K562 (cell line): ENCODE measurements around the gene DLK2. TPM values are rescaled to one million over a fixed set of nuclear protein-coding genes. Genes with fewer than 3 reads are reported as not detected.

Experiments
- ATAC-seq: fragments of 200-7000 bp; cut with Tn5 transposase; 3 replicates; pipeline ENCODE4 v1.9.1; 2020; ENCODE audit warnings: moderate library complexity
- BruUV-seq: library from RNA; stranded (reverse); fragments of 400-500 nt; replicated peaks from 2 replicates; lab custom pipeline; 2021; lab: Mats Ljungman, UMichigan
- CTCF ChIA-PET: fragments of 300-600 bp; formaldehyde crosslinking; extraction: SDS; loops from one replicate; lab custom pipeline; 2021; ENCODE audit warnings: low intra/inter-chr PET ratio; lab: Yijun Ruan, JAX
- POLR2A ChIA-PET: fragments of 300-600, 350-650 bp; sonication (Branson Sonifier 250); formaldehyde crosslinking; extraction: SDS; loops from one replicate; lab custom pipeline; 2021; ENCODE audit warnings: antibody characterized with exemption, inconsistent platforms; lab: Yijun Ruan, JAX
- DNase-seq, 4 experiments: peaks; one replicate each; pipeline versions ENCODE4 v3.0.0 to v3.0.0-alpha.2; 2011 to 2018; ENCODE audit warnings: low spot score in 3 of 4, mixed read lengths in 3 of 4; ENCODE audit errors: extremely low read depth in 1 of 4
- FAIRE-seq: peaks from 2 replicates; lab custom pipeline; 2011; peaks lifted over from hg19 to GRCh38; lab: Jason Lieb, UNC
- H2AFZ ChIP-seq: 2 replicates; pipeline ENCODE4 v1.6.0; 2011; ENCODE audit warnings: low read depth, low read length, control low read depth, inconsistent platforms
- H3K27ac ChIP-seq: fragments of 200-600 bp; 3 replicates; pipeline ENCODE4 v1.8.0; 2011; ENCODE audit warnings: low read depth, mild to moderate bottlenecking, control low read depth, inconsistent platforms, low read length, moderate library complexity, mixed read lengths; ENCODE audit errors: extremely low read depth
- H3K27me3 ChIP-seq, 2 experiments: fragments of 300-600 bp in 1 of 2; 2 replicates in 1 of 2; 3 replicates in 1 of 2; pipeline versions ENCODE4 v1.6.0 to v1.8.0; 2011; ENCODE audit warnings: inconsistent platforms in 2 of 2, low read length in 2 of 2, mild to moderate bottlenecking in 1 of 2, mixed read lengths in 1 of 2, moderate library complexity in 1 of 2; ENCODE audit not compliant: control insufficient read depth in 2 of 2, insufficient read depth in 2 of 2
- H3K36me3 ChIP-seq: fragments of 300-600 bp; 3 replicates; pipeline ENCODE4 v1.8.0; 2011; ENCODE audit warnings: mild to moderate bottlenecking, low read length, inconsistent platforms; ENCODE audit not compliant: control insufficient read depth, insufficient read depth
- H3K4me1 ChIP-seq, 2 experiments: fragments of 200-600 bp in 1 of 2; replicated peaks in 1 of 2; 2 replicates in 1 of 2; 3 replicates in 1 of 2; pipeline versions ENCODE4 v1.5.1 to v1.8.0; 2011; ENCODE audit warnings: inconsistent platforms in 2 of 2, low read length in 2 of 2, mild to moderate bottlenecking in 1 of 2, mixed read lengths in 1 of 2, moderate library complexity in 1 of 2; ENCODE audit not compliant: control insufficient read depth in 2 of 2, insufficient read depth in 2 of 2
- H3K4me2 ChIP-seq: 2 replicates; pipeline ENCODE4 v1.6.1; 2011; ENCODE audit warnings: low read length, control low read depth, inconsistent platforms, mixed read lengths; ENCODE audit not compliant: insufficient read depth
- H3K4me3 ChIP-seq: fragments of 200-600 bp; sonication (generic), shearing (Covaris generic); 2 replicates; pipeline ENCODE4 v1.5.1; 2016; ENCODE audit warnings: control low read depth, inconsistent platforms
- H3K79me2 ChIP-seq: fragments of 200-600 bp; 3 replicates; pipeline ENCODE4 v1.8.0; 2011; ENCODE audit warnings: low read length, inconsistent platforms; ENCODE audit not compliant: control insufficient read depth, insufficient read depth
- H3K9ac ChIP-seq, 2 experiments: 2 replicates each; pipeline versions ENCODE4 v1.6.0 to v1.6.1; 2011; ENCODE audit warnings: low read depth in 2 of 2, low read length in 2 of 2, control low read depth in 1 of 2, inconsistent platforms in 1 of 2, mild to moderate bottlenecking in 1 of 2, mixed read lengths in 1 of 2; ENCODE audit not compliant: insufficient read depth in 1 of 2
- H3K9me1 ChIP-seq: one replicate; pipeline ENCODE4 v1.6.0; 2011; ENCODE audit warnings: inconsistent platforms, mild to moderate bottlenecking, low read length, moderate library complexity; ENCODE audit not compliant: control insufficient read depth, insufficient read depth
- H3K9me3 ChIP-seq: replicated peaks from 2 replicates; pipeline ENCODE4 v1.5.1; 2011; ENCODE audit warnings: low read depth, low read length, inconsistent platforms; ENCODE audit not compliant: control insufficient read depth, insufficient read depth
- H4K20me1 ChIP-seq: replicated peaks from 2 replicates; pipeline ENCODE4 v1.6.1; 2011; ENCODE audit warnings: low read length, inconsistent platforms, mixed read lengths; ENCODE audit not compliant: control insufficient read depth, insufficient read depth
- GMEB1 ChIP-seq: fragments of 250-450 bp; sonication (Bioruptor Pico); IDR thresholded peaks from 2 replicates; pipeline ENCODE4 v1.4.0; 2020; ENCODE audit warnings: mild to moderate bottlenecking
- SMAD3 ChIP-seq: fragments of 450-650 bp; formaldehyde crosslinking; conservative IDR thresholded peaks from 2 replicates; pipeline ENCODE4 v1.4.0; 2020; ENCODE audit warnings: mild to moderate bottlenecking
- ZNF644 ChIP-seq: fragments of 200-800 bp; sonication (Bioruptor generic); IDR thresholded peaks from 2 replicates; pipeline ENCODE4 v1.6.1; 2016; ENCODE audit warnings: low read depth, missing genetic modification characterization, missing compliant biosample characterization
- WGBS: fragments of 100-300 bp; shearing (Covaris generic); methylation state at CpG from one replicate; pipeline ENCODE4 v1.1.6; 2016; ENCODE audit warnings: low coverage, mixed read lengths; ENCODE audit not compliant: insufficient coverage; ENCODE audit errors: missing lambda C conversion rate; 5-methylcytosine and 5-hydroxymethylcytosine counted together
- in situ Hi-C: fragments of 300-500 bp; cut with MboI; formaldehyde crosslinking; loops from 4 replicates; pipeline ENCODE4 v1.15.0; 2018; ENCODE audit warnings: inconsistent platforms, mixed read lengths
- intact Hi-C: fragments of 100-400 bp; cut with micrococcal nuclease; formaldehyde crosslinking; loops from 2 replicates; pipeline ENCODE4 v1.14.2; 2022
- microRNA-seq: library from miRNA; unstranded; fragments of <30 nt; microRNA quantifications from one replicate; pipeline ENCODE4, GENCODE V29; 2018; ENCODE audit warnings: borderline microRNAs expressed
- polyA plus RNA-seq, 8 experiments: library from polyadenylated mRNA; depleted of rRNA in 4 of 8; stranded (reverse) in 5 of 8; unstranded in 3 of 8; fragments of >200 nt; fragmentation: Nextera tagmentation in 2 of 8; fragmentation: Illumina TruSeq in 1 of 8; extraction: Ambion mirVana in 2 of 8; extraction: Trizol in 1 of 8; gene quantifications; 2 replicates each; pipeline versions ENCODE4 v1.2.1 to v1.2.3, GENCODE V29; 2011 to 2014; ENCODE audit warnings: inconsistent platforms in 1 of 8, missing spikeins in 1 of 8
- small RNA-seq: library from RNA; depleted of rRNA; stranded (forward); fragments of <200 nt; gene quantifications from one replicate; pipeline ENCODE3, GENCODE V24; 2014
- total RNA-seq, 7 experiments: library from RNA; depleted of rRNA in 6 of 7; stranded (reverse); fragments of >200 nt in 6 of 7; fragmentation: Illumina TruSeq in 2 of 7; extraction: Trizol in 2 of 7; gene quantifications; 2 replicates each; pipeline versions ENCODE4 v1.2.1 to v1.2.3, GENCODE V29; 2011 to 2021; ENCODE audit warnings: low replicate concordance in 1 of 7
- TF ChIP-seq, protein P1 (sequence below): sonication (generic); formaldehyde crosslinking; IDR thresholded peaks from 2 replicates; pipeline ENCODE4 v1.8.0; 2022; ENCODE audit warnings: mild to moderate bottlenecking, missing genetic modification reagents

DLK2 gene
- total and polyA plus RNA-seq, 9 of the 15 experiments (the other 6 are each of a cell fraction or from before 2014, with no cell fraction given) = 0.11 to 0.53 (median 0.29) TPM; not detected in 3

- intact Hi-C loops (no loop called here), in situ Hi-C loops (no loop called here)
- Histone ChIP-seq H3K27me3 (peaks cover 0 to 9% of the 10 kb centered on the region in 2 experiments; a peak in 1 of 5 replicates), H3K4me1 (peaks cover 0 to 7% of the 10 kb centered on the region in 2 experiments; a peak in 3 of 5 replicates), H3K4me3 (no peak overlapping the region), H3K4me2 (no peak overlapping the region), H3K79me2 (no peaks in the 10 kb centered on the region), H2AFZ (no peak overlapping the region), H3K9ac (no peak overlapping the region)
- POLR2A ChIA-PET = interaction anchor here (0.7 to 1.0 kb wide), 2 partner anchors 11 to 95 kb away, joined by 3 read pairs; no protein-coding TSS in a partner anchor
- ATAC-seq = no peak
- CTCF ChIA-PET = no interaction called here
- no peak for TF ChIP-seq GMEB1 (CRISPR knock-in tag)
- TF ChIP-seq ZNF644 (tag) = no peak
- TF ChIP-seq, protein P1, sequence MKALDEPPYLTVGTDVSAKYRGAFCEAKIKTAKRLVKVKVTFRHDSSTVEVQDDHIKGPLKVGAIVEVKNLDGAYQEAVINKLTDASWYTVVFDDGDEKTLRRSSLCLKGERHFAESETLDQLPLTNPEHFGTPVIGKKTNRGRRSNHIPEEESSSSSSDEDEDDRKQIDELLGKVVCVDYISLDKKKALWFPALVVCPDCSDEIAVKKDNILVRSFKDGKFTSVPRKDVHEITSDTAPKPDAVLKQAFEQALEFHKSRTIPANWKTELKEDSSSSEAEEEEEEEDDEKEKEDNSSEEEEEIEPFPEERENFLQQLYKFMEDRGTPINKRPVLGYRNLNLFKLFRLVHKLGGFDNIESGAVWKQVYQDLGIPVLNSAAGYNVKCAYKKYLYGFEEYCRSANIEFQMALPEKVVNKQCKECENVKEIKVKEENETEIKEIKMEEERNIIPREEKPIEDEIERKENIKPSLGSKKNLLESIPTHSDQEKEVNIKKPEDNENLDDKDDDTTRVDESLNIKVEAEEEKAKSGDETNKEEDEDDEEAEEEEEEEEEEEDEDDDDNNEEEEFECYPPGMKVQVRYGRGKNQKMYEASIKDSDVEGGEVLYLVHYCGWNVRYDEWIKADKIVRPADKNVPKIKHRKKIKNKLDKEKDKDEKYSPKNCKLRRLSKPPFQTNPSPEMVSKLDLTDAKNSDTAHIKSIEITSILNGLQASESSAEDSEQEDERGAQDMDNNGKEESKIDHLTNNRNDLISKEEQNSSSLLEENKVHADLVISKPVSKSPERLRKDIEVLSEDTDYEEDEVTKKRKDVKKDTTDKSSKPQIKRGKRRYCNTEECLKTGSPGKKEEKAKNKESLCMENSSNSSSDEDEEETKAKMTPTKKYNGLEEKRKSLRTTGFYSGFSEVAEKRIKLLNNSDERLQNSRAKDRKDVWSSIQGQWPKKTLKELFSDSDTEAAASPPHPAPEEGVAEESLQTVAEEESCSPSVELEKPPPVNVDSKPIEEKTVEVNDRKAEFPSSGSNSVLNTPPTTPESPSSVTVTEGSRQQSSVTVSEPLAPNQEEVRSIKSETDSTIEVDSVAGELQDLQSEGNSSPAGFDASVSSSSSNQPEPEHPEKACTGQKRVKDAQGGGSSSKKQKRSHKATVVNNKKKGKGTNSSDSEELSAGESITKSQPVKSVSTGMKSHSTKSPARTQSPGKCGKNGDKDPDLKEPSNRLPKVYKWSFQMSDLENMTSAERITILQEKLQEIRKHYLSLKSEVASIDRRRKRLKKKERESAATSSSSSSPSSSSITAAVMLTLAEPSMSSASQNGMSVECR (CRISPR knock-in tag) = no peak
- no peak for TF ChIP-seq SMAD3 (CRISPR knock-in tag)
- TF ChIP-seq, all 486 proteins: peak for 0
- BruUV-seq = no TSS peak
- FAIRE-seq (no peak), DNase-seq (no peak)
- no peaks in the 10 kb centered on the region for H3K36me3 ChIP-seq
- H3K9me1 ChIP-seq = no peaks in the 10 kb centered on the region
- H3K9me3 ChIP-seq = no peaks in the 10 kb centered on the region
- WGBS = 43% methylated on average over 3 of the region's 3 CpGs
- no peak overlapping the region for H3K27ac ChIP-seq
- H4K20me1 ChIP-seq = no peaks in the 10 kb centered on the region
Observed at GRCh38 chr6:43401730-43402129, 53.6 kb downstream of the DLK2 start.

Small RNAs within 50 kb of the gene (microRNA-seq; reads per million reads assigned to microRNA genes)
- not detected for gene MIR6780B

Small RNAs within 50 kb of the gene (small RNA-seq; reads per million reads assigned to genes)
- not detected for gene MIR6780B
- not detected for gene RNU6-1113P

Other genes with a start within 250 kb of the DLK2 start
Only the 7 nearest of the 16 such genes appear.
- 7.9 and 10.2 TPM in 2 replicates for gene ZNF318, start 85.9 kb downstream of the DLK2 start, total RNA-seq (2014; rRNA removed)
- 7.5 and 8.6 TPM in 2 replicates for gene ZNF318, start 85.9 kb downstream of the DLK2 start, total RNA-seq (2014; rRNA removed; fragmentation: Illumina TruSeq; extraction: Trizol)
- 8.4 and 9.2 TPM in 2 replicates for gene ZNF318, start 85.9 kb downstream of the DLK2 start, total RNA-seq (2015; rRNA removed; fragmentation: Illumina TruSeq; extraction: Trizol)
- 16.9 and 17.8 TPM in 2 replicates for gene ZNF318, start 85.9 kb downstream of the DLK2 start, total RNA-seq (2021)
- 19.0 and 24.6 TPM in 2 replicates for gene ZNF318, start 85.9 kb downstream of the DLK2 start, polyA plus RNA-seq (2011; rRNA removed)
- gene ZNF318, start 85.9 kb downstream of the DLK2 start, polyA plus RNA-seq (2014; fragmentation: Illumina TruSeq; extraction: Trizol) = 15.5 and 17.5 TPM in 2 replicates
- 1 to 10 TPM; 3.2 to 3.6 TPM for gene ZNF318, start 85.9 kb downstream of the DLK2 start, polyA plus RNA-seq (2014; fragmentation: Nextera tagmentation; extraction: Ambion mirVana)
- 8.7 and 9.7 TPM in 2 replicates for gene ZNF318, start 85.9 kb downstream of the DLK2 start, polyA plus RNA-seq (2014; rRNA removed)
- 16.5 and 20.4 TPM in 2 replicates for gene ABCC10, start 28.0 kb downstream of the DLK2 start, total RNA-seq (2014; rRNA removed)
- gene ABCC10, start 28.0 kb downstream of the DLK2 start, total RNA-seq (2014; rRNA removed; fragmentation: Illumina TruSeq; extraction: Trizol) = 6.8 and 10.5 TPM in 2 replicates
- gene ABCC10, start 28.0 kb downstream of the DLK2 start, total RNA-seq (2015; rRNA removed; fragmentation: Illumina TruSeq; extraction: Trizol) = 13.4 TPM in 2 replicates
- 28.4 and 29.1 TPM in 2 replicates for gene ABCC10, start 28.0 kb downstream of the DLK2 start, total RNA-seq (2021)
- gene ABCC10, start 28.0 kb downstream of the DLK2 start, polyA plus RNA-seq (2011; rRNA removed) = 13.7 and 23.5 TPM in 2 replicates
- 21.3 and 25.8 TPM in 2 replicates for gene ABCC10, start 28.0 kb downstream of the DLK2 start, polyA plus RNA-seq (2014; fragmentation: Illumina TruSeq; extraction: Trizol)
- gene ABCC10, start 28.0 kb downstream of the DLK2 start, polyA plus RNA-seq (2014; fragmentation: Nextera tagmentation; extraction: Ambion mirVana) = 1 to 10 TPM; 2.4 to 2.6 TPM
- 21.7 and 21.8 TPM in 2 replicates for gene ABCC10, start 28.0 kb downstream of the DLK2 start, polyA plus RNA-seq (2014; rRNA removed)
- gene TJAP1, start 22.0 kb upstream of the DLK2 start, total RNA-seq (2014; rRNA removed) = 17.0 and 23.1 TPM in 2 replicates
- 7.2 TPM in 2 replicates for gene TJAP1, start 22.0 kb upstream of the DLK2 start, total RNA-seq (2014; rRNA removed; fragmentation: Illumina TruSeq; extraction: Trizol)
- gene TJAP1, start 22.0 kb upstream of the DLK2 start, total RNA-seq (2015; rRNA removed; fragmentation: Illumina TruSeq; extraction: Trizol) = 11.1 and 11.2 TPM in 2 replicates
- 25.4 and 35.8 TPM in 2 replicates for gene TJAP1, start 22.0 kb upstream of the DLK2 start, total RNA-seq (2021)
- gene TJAP1, start 22.0 kb upstream of the DLK2 start, polyA plus RNA-seq (2011; rRNA removed) = 16.2 and 25.3 TPM in 2 replicates
- gene TJAP1, start 22.0 kb upstream of the DLK2 start, polyA plus RNA-seq (2014; fragmentation: Illumina TruSeq; extraction: Trizol) = 17.0 and 21.3 TPM in 2 replicates
- under 1 TPM; 0.06 to 0.29 TPM for gene TJAP1, start 22.0 kb upstream of the DLK2 start, polyA plus RNA-seq (2014; fragmentation: Nextera tagmentation; extraction: Ambion mirVana)
- gene TJAP1, start 22.0 kb upstream of the DLK2 start, polyA plus RNA-seq (2014; rRNA removed) = 24.2 and 31.1 TPM in 2 replicates
- 0.12 and 0.27 TPM in 2 replicates for gene LRRC73, start 54.8 kb upstream of the DLK2 start, total RNA-seq (2014; rRNA removed)
- not detected in 2 replicates for gene LRRC73, start 54.8 kb upstream of the DLK2 start, total RNA-seq (2014; rRNA removed; fragmentation: Illumina TruSeq; extraction: Trizol)
- gene LRRC73, start 54.8 kb upstream of the DLK2 start, total RNA-seq (2015; rRNA removed; fragmentation: Illumina TruSeq; extraction: Trizol) = 0.07 and 0.11 TPM in 2 replicates
- gene LRRC73, start 54.8 kb upstream of the DLK2 start, total RNA-seq (2021) = 0.34 and 0.55 TPM in 2 replicates
- gene LRRC73, start 54.8 kb upstream of the DLK2 start, polyA plus RNA-seq (2011; rRNA removed) = 0.07 and 0.20 TPM in 2 replicates
- gene LRRC73, start 54.8 kb upstream of the DLK2 start, polyA plus RNA-seq (2014; fragmentation: Illumina TruSeq; extraction: Trizol) = 0.07 and 0.12 TPM in 2 replicates
- not detected for gene LRRC73, start 54.8 kb upstream of the DLK2 start, polyA plus RNA-seq (2014; fragmentation: Nextera tagmentation; extraction: Ambion mirVana)
- 0.08 and 0.09 TPM in 2 replicates for gene LRRC73, start 54.8 kb upstream of the DLK2 start, polyA plus RNA-seq (2014; rRNA removed)
- 57.6 and 67.8 TPM in 2 replicates for gene YIPF3, start 61.4 kb upstream of the DLK2 start, total RNA-seq (2014; rRNA removed)
- gene YIPF3, start 61.4 kb upstream of the DLK2 start, total RNA-seq (2014; rRNA removed; fragmentation: Illumina TruSeq; extraction: Trizol) = 25.9 and 27.5 TPM in 2 replicates
- 31.5 and 32.9 TPM in 2 replicates for gene YIPF3, start 61.4 kb upstream of the DLK2 start, total RNA-seq (2015; rRNA removed; fragmentation: Illumina TruSeq; extraction: Trizol)
- gene YIPF3, start 61.4 kb upstream of the DLK2 start, total RNA-seq (2021) = 65.1 and 69.3 TPM in 2 replicates
- gene YIPF3, start 61.4 kb upstream of the DLK2 start, polyA plus RNA-seq (2011; rRNA removed) = 74.8 and 182 TPM in 2 replicates
- 75.3 and 78.5 TPM in 2 replicates for gene YIPF3, start 61.4 kb upstream of the DLK2 start, polyA plus RNA-seq (2014; fragmentation: Illumina TruSeq; extraction: Trizol)
- gene YIPF3, start 61.4 kb upstream of the DLK2 start, polyA plus RNA-seq (2014; fragmentation: Nextera tagmentation; extraction: Ambion mirVana) = 10 to 100 TPM; 40.4 to 48.6 TPM
- gene YIPF3, start 61.4 kb upstream of the DLK2 start, polyA plus RNA-seq (2014; rRNA removed) = 54.6 and 72.9 TPM in 2 replicates
- 74.8 and 83.5 TPM in 2 replicates for gene POLR1C, start 61.5 kb upstream of the DLK2 start, total RNA-seq (2014; rRNA removed)
- 109 and 114 TPM in 2 replicates for gene POLR1C, start 61.5 kb upstream of the DLK2 start, total RNA-seq (2014; rRNA removed; fragmentation: Illumina TruSeq; extraction: Trizol)
- 103 and 104 TPM in 2 replicates for gene POLR1C, start 61.5 kb upstream of the DLK2 start, total RNA-seq (2015; rRNA removed; fragmentation: Illumina TruSeq; extraction: Trizol)
- gene POLR1C, start 61.5 kb upstream of the DLK2 start, total RNA-seq (2021) = 116 and 120 TPM in 2 replicates
- 173 and 226 TPM in 2 replicates for gene POLR1C, start 61.5 kb upstream of the DLK2 start, polyA plus RNA-seq (2011; rRNA removed)
- 142 and 181 TPM in 2 replicates for gene POLR1C, start 61.5 kb upstream of the DLK2 start, polyA plus RNA-seq (2014; fragmentation: Illumina TruSeq; extraction: Trizol)
- 100 to 1,000 TPM; 405 to 429 TPM for gene POLR1C, start 61.5 kb upstream of the DLK2 start, polyA plus RNA-seq (2014; fragmentation: Nextera tagmentation; extraction: Ambion mirVana)
- 120 and 136 TPM in 2 replicates for gene POLR1C, start 61.5 kb upstream of the DLK2 start, polyA plus RNA-seq (2014; rRNA removed)
- gene XPO5, start 120.5 kb upstream of the DLK2 start, total RNA-seq (2014; rRNA removed) = 91.6 and 102 TPM in 2 replicates
- 99.1 and 106 TPM in 2 replicates for gene XPO5, start 120.5 kb upstream of the DLK2 start, total RNA-seq (2014; rRNA removed; fragmentation: Illumina TruSeq; extraction: Trizol)
- gene XPO5, start 120.5 kb upstream of the DLK2 start, total RNA-seq (2015; rRNA removed; fragmentation: Illumina TruSeq; extraction: Trizol) = 95.4 and 97.1 TPM in 2 replicates
- gene XPO5, start 120.5 kb upstream of the DLK2 start, total RNA-seq (2021) = 170 and 180 TPM in 2 replicates
- 145 and 166 TPM in 2 replicates for gene XPO5, start 120.5 kb upstream of the DLK2 start, polyA plus RNA-seq (2011; rRNA removed)
- gene XPO5, start 120.5 kb upstream of the DLK2 start, polyA plus RNA-seq (2014; fragmentation: Illumina TruSeq; extraction: Trizol) = 105 and 130 TPM in 2 replicates
- gene XPO5, start 120.5 kb upstream of the DLK2 start, polyA plus RNA-seq (2014; fragmentation: Nextera tagmentation; extraction: Ambion mirVana) = 10 to 100 TPM; 36.0 to 72.3 TPM
- gene XPO5, start 120.5 kb upstream of the DLK2 start, polyA plus RNA-seq (2014; rRNA removed) = 101 TPM in 2 replicates